ENCODE data around the gene ZNF473.

Gene ZNF473

DNA sequence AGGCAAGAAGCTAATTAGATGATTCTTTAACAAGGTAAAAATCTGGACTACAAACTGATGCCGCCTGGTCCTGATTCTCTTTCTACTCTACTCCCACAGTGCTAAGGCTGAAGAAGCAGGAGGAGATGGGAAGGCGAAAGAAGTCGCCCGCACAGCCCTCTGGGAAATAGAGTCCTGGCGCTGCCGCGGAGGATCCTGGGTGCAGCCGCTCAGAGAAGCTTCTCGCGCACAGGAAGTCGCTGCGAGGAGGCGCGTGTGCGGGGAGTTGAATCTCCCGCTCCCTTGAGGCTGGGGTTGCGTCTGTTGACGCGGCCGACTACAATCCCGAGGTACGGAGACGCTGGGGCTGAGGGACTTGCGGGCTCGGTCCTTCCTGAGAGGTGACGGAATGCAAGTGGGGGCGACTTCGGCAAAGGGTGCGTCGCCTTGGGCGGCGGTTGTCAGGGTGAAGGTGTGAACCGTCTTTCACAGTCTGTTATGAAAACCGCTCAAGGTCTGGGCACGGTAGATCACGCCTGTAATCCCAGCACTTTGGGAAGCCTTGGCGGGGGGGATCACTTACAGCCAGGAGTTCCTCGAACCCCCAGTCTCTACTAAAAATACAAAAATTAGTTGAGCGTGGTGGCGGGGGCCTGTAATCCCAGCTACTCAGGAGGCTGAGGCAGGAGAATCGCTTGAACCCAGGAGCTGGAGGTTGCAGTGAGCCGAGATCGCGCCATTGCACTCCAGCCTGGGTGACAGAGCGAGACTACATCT lies at the start of gene ZNF473:
TSS of gene ZNF473 (plus strand) at position 212 of the 756 bp plus-strand sequence. CDS start 5,078 bp downstream, outside the sequence.
- DNase-seq (ENCODE audit: low spot score) = peak; percentile 92

DNA sequence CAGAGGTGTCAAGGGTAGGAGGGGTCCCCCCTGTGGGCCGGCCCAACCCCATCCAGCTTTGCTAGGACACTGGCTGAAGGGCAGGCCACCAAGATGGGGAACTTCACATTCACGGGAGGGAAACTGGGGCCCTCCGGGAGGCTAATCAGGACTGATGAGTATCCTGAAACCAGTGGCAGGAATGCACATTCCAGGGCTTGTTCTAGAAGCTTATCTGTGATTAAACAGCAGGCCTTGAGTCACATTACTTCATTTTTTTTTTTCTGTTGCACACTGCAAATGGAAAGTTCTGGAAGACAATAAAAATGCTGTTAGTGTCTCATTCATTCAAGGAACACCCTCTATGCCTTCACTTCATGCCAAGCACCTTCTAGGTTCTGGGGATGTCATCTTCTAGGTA lies 49.3 kb upstream of the ZNF473 start:
- no peak for DNase-seq (ENCODE audit: low spot score)

DNA sequence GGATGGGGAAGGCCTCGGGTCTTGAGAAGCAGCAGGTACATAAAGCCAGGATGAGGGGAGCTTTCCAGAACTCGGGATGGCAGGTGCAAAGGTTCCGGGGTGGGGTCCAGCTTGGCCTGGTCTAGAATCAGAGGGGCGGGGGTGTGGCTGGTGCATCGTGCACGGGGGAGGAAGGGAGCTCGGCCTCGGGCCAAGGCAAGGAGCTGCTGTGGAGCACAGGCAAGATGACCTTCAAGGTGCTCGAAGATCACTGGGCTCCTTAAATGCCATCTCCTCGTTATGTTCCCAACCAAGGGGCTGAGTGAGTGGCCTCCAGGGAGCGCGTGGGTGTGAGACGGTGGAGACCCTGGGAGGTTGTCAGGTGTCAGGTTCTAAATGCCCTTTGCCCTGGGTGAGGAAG lies 48.7 kb upstream of the ZNF473 start:
- DNase-seq (ENCODE audit: low spot score) = no peak

DNA sequence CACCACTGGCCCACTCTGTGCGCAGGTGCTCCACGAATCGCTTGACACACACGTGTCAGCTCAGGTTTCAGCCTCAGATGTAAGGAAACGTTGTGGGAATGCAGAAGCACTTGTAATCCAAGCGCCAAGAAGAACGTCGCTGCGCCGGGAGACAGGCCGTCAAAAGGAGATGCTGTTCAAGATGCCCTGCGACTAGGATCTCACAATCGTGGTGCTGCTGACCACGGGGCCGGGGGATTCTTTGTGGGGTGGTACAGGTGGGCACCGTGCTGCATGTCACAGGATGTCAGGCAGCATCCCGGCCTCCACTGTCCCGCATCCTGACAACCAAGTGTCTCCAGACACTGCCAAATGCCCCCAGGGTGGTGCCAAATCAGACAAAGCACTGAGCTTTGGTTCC lies 47.9 kb upstream of the ZNF473 start:
- no peak for DNase-seq (ENCODE audit: low spot score)

DNA sequence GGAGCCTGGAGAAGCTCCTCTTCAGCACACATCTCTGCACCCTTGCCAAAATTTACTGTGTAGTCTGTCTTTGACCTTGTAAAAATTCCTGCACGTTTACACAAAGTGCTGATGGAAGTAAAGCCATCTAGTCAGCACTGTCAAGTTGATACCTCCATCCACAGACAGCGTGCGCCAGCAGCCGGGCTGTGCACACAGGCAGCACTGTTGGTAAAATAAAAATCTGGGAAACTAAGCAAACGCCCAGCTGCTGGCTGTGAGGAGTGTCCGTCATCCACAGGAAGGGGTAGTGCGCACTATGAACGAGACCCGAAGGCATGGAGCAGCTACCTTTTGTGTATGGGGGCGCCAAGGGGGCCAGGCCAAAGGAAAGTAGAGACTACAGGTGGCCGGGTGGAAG lies 47.5 kb upstream of the ZNF473 start:
- no peak for DNase-seq (ENCODE audit: low spot score)

DNA sequence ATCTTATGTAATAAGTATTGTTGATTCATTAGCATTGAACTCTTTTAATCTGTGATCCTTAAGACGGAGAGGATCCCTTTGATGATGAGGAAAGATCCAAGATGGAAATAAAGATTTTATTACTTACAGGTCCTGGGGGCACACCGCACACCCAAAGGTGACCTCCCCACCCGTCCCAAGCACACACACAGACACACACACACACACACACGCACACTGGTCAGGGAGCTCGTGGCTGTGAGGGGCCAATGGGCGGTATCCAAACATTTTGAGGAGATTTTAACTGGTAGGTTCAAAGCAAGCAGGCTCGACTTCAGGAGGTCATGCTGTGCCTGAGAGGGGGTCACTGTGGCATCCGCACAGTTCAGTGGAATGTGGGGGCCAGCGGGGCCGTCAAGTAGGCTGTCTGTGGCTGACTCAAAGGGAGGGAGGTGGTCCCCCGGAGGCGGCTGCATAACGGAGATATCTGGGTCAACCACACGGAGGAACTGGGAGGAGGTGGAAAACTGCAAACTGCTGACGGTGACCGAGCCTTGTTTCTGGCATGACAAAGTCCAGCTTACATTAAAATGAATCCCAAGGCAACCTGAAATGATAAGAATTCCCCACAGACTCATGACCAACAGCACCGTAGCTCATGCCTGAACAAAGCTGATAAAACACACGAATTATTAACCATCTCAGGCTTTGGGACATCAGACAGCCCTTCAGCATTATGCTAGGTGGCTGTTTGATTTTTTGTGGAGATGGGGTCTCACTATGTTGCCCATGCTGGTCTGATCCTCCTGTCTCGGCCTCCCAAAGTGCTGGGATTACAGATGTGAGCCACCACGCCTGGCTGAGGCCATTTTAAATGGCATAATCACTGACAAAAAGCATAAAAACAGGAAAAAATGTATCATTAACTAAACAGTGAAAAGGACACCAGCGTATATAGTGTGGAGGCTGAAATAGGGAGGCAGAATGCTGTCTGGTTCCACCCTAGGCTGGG lies 43.9 kb upstream of the ZNF473 start:
- DNase-seq (ENCODE audit: low spot score) = no peak

DNA sequence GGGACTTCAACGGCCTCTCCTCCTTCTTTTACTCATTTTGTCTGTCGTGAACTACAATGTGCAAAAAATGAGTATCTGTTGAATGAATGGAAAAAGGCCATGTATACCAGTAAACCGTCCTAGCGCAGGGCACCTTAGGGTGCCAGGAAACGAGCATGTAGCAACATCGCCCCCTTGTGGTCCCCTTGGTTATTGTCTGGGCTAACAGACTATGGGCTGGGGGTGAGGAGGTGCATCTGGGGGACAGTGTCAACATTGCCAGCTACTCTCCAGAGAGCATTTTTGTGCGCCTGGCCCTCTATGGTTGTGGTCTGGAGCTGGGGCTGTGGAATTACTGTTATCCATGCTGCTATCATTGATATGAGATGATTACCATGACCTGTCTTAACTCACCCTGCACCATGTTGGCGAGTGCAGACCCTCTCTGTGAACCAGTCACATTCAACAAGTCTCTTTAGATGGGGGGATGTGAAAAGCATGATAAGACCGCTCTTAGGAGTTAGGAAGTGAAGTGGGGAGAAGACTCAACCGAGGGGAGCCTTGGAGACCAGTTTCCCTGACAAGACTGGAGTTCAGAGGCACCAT lies 42.1 kb upstream of the ZNF473 start:
- peak; percentile 78 for DNase-seq (ENCODE audit: low spot score)

DNA sequence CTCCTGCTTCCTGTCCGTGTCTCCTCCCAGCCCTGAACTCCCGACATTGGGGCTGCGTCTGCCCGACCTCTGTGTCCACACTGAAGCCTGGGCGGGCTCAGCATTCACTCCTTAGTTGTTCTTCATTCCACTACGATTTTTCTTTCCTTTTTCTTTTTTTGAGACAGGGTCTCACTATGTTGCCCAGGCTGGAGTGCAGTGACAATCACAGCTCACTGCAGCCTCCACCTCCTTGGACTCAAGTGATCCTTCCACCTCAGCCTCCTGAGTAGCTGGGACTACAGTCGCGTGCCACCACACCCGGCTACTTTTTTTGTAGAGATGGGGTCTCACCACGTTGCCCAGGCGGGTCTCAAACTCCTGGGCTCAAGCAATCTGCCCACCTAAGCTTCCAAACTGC lies 41.3 kb upstream of the ZNF473 start:
- no peak for DNase-seq (ENCODE audit: low spot score)

DNA sequence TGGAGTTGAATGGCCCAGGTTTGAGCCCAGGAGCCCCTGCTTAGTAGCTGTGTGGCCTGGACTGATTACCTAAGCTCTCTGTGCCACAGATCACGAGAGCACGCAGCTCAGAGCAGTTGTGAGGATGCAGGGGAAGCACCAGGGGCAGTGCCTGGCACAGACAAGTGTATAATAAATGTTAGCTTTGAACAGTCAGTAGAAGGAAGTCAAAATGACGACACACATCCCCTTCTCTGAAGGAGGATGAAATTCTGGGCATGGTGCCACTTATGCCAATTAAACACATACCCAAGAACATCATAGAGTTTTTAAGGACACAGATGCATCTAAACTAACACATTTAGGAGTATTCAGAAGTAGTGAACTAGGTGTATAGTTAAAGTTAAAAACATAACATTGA lies 39.9 kb upstream of the ZNF473 start:
- DNase-seq (ENCODE audit: low spot score) = no peak

DNA sequence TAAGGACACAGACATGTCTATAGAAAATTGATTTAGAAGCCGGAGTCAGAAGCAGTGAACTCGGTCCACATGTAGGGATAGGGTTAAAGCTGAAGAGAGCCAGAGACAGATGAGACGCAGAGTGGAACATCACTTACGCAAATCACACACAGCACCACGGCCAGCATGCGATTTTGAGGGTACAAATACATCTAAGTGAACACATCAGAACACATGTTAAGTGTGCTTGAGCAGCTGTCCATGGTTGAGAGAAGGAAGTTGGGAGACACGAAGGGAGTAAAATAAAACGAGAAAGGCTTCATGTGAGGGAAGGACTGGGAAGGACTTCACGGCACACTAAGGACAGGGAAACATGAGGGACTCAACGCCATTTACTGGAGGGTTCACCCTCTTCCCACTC lies 39.5 kb upstream of the ZNF473 start:
- no peak for DNase-seq (ENCODE audit: low spot score)

DNA sequence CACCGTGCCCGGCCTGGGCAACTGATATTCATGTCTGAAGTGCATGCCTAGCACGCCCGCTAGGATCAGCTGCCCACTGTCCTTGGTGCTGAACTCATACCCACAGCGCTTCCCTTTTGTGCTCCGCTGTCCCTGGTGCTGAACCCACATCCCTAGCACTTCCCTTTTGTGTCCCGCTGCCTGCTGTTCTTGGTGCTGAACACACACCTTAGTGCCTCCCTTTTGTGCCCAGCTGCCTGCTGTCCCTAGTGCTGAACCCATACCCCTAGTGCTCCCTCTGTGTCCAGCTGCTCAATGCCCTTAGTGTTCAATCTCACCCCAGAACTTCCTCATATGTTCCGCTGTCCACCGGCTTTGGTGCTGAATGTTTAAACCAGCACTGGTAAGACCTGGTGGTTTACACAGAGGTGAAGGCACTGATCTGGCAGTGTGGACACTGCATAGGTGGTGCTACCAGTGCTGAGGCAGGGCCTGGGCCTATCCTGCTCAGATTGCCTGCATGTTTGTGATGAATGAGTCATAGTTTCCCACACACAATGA lies 38.6 kb upstream of the ZNF473 start:
- peak; percentile 75 for DNase-seq (ENCODE audit: low spot score)

DNA sequence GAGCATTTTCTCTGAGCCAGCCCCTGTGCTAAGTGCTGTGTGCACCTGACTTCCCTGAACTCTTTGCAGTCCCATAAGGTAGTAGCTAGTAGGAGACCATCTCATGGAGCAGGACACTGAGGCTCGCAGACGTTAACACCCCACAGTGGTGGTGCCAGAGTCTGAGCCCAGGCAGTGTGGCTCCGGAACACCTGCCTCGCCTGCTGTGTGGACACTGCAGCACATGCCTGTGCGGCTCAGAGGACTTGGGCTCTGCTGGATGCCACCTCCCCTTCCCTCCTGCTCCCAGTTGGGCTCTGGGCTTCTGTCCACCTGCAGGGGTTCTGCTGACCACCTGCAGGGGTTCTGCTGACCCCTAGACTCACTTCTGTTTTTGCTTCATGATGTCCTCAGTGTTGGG lies 37.8 kb upstream of the ZNF473 start:
- DNase-seq (ENCODE audit: low spot score) = no peak

DNA sequence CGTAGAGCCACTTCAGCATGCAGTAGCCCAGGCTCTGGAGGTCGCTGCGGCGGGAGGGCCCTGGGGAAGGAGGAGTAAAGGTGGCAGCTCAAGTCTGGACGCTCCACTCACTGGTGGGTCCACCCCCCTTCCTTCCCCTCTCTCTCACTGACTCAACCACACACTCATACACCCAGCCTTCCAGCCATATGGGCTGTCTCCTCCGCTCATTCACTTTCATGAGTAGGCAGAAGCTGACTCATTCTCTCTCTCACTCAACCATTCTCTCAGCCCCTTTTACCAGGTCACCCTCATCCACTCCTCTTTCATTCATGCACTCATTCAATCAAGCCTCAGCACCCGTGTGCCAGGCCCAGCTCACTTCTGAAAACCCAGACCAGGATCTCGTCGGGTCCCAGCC lies 37.4 kb upstream of the ZNF473 start:
- no peak for DNase-seq (ENCODE audit: low spot score)

DNA sequence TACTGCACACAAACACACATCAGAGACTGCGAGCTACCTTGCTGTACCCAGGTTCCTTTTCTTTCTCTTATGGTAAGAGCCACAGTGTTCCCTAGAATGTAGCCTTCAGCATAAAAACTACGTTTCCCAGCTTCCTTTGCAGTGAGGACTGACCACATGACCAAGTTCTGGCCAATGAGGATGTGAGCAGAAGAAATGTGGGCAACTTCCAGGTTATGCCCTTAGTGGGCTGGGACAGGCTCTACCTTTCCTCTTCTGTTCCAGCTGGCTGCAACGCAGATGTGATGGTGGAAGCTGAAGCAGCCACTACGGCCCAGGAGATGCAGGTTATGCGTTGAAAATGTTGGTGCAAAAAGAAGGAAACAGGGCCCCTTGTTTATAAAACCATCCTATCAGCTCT lies 28.1 kb upstream of the ZNF473 start:
- peak; percentile 14 for DNase-seq (ENCODE audit: low spot score)

DNA sequence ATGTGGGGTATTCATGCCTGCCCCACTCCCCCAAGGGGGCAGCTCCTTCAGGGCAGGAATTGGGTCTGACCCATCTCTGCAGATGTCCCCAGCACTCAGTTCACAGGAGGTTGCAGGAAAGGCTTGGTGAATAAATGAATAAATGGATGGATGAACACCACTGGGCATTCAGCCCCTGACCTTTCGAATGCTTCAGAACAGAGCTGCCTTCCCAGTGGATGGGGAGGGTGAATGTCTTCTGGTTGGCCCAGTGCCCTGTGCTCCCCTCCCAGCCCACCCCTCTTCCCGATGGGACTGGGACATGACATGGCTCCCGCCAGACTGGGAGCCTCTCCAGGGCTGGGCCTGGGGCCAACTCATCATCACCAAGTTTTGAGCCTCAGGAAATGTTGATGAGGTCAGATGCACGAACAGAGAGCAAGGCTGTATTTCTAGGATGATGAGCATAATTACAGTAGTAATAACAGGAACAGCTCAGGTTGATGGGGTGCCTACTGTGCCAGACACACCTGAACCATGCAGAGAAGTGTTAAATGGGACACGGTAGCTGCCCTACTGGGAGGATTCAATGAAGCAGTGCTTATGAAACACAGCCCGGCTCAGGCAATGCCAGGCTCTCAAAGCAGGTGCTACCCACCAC lies 26.3 kb upstream of the ZNF473 start:
- DNase-seq (ENCODE audit: low spot score) = no peak

DNA sequence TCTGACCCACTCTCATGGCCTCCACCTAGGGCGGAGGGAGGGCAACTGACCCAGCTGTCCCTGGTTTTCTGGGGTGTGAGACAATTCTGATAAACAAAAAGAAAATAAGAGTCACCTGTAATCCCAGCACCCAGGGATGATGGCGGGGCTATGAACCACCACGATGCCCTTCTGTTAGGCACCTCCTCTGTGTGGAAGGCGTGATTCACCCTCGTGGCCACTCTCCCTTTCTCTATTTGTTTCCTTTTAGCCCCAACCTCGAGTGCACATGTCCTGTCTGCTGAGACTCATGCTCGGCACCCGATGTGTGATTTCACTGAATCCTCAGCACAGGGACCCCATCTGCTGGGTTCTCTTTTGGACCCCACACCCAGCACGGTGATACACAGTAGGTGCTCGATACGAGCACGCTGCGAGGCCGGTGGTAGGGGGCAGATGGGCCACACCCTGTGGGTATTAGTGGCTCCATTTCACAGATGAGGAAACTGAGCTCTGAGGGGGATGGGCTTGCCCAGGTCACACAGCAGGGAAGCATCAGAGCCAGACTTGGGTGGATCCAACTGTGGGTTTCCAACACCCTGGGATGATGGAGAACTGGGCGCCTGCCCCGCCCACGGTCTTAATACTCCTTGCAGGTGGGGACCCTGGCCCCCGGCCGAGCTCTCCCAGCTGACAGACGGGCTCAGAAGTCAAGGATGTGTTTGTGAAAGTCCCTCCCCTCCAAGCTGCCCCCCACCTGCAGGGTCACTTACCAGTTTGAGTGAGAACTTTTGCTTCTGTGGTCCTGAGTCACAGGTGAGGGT lies 25.6 kb upstream of the ZNF473 start:
- no peak for DNase-seq (ENCODE audit: low spot score)

DNA sequence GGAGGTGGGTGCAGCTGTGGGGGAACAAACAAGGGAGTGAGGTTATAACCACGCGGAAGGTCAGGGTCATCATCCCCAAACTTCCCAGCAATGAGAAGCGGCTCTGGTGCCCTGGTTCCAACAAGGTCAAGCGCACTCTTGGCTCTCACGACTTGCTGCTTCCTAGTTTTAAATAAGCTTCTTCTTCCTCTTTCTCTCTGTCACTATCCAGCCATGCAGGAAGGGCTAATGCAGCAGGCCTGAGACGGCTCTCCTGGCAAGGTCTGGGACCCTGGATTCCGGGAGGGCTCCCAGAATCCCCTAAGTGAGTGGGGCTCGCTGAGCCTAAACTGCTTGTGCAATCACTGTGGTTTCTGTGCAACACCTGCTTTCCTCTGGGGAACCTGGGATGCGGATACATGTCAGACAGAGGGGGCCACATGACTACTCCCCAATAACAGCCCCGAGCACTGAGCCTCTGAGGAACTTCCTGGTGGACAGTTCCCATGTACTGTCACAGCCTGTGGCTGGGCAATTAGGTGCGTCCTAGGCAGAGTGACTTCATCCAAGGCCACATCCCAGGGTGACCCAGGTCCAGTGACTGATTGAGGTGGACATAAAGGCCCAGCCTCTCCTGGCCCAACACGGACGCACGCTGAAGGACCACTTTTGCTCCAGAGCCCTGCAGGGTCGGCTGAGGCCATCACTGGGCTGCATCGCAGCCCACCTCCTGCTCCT lies 24.8 kb upstream of the ZNF473 start:
- no peak for DNase-seq (ENCODE audit: low spot score)

DNA sequence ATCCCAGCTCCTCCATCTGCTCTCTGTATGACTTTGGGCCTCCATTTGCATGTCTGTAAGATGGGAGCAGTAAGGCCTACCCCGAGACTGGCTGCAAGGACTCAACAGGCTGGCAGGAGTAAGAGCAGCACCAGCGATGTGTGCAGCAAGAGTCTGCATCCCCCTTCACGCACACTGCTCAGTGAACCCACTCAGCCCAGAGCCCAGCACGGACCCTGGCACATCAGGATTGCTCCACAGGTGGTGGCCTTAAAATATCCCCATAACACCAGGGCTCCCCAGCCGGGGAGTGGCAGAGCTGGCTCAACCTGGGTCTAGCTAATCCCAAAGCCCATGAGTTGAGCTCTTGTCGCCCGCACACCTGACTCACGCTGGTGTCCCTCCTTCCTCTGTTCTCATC lies 24.0 kb upstream of the ZNF473 start:
- DNase-seq (ENCODE audit: low spot score) = no peak

DNA sequence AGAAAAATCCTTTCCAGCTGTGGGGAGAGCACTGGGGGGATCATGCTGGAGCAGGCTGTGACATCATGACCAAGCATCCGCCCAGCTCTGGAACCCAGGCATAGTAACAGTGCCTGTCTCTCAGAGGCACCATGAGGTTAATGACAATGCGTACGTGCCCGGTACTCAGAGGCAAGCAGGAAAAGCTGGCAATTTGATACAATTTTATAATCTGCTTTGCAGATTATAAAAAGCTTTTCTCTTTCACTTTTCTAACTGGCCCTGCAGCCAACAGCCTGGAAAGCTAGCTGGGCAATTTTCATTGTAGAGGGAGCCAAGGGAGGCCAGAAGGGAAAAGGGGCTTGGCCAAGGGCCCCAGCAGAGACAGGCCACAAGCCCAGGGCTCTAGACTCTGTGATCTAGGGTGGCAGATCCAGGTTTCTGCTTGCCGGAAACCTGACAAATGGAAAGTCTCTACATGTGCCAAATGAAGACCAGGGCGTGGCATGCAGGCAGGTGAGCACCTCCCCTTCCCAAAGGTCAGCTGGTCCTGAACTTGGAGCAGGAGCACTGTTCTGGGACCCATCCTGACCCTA lies 23.3 kb upstream of the ZNF473 start:
- DNase-seq (ENCODE audit: low spot score) = no peak

DNA sequence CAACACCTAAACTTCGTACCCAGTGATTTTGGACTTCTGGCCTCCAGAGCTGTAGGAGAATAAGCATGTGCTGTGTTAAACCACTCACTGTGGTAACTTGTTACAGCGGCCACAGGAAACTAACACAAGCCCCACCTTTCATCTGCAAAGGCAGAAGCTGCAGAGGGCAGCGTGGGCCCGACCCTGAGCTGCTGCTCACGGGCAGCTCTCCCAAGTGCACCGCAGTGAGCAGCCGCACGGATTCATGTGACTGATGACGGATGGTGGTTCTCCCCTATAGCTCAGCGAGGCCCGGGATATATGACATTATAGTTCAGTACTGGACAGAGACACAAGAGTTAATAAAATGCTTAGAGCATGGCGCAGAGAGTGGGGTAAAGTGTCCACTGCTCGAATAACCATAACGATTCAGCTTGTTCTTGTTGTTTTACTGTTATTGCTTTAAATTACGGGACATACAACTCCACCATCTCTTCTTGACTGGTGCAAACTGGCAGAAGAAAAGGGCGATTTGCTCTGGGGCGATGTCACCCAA lies 22.5 kb upstream of the ZNF473 start:
- DNase-seq (ENCODE audit: low spot score) = no peak

Data from CD4-positive, alpha-beta T cell treated with Interleukin-15 for 4 hours (primary cell).